GM18511 (cell line): ENCODE results near the gene PRKCA.
"Not testable (repeated sequence)": the region's sequence is repeated elsewhere in the genome, so short reads cannot be mapped to it uniquely, and the experiment has no call there.

Source experiments
- ATAC-seq: cut with Tn5 transposase; IDR thresholded peaks from one replicate; pipeline ENCODE4 v1.9.1; 2021; ENCODE audit warnings: mild to moderate bottlenecking, moderate library complexity; ENCODE audit not compliant: unreplicated experiment

The PRKCA gene

DNA sequence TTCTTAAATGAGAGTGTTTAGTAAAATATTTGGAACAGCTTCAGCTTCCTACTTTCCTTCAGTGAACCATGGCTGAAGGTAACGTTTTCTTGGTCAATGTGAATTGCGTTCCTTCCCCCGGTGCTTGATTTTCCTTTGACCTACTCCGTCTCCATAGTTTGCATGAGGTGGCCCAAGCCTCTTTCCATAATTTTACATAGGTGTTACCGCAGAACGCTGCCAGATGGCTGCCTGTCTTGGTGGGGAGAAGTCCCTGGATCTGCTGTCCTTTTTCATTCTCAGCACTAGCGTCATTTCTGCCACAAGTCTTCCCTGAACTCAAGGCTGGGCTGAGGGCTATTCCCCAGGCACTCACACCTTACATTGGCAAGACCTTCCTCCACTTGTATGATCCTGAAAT lies 178.4 kb downstream of the PRKCA start:
- ATAC-seq, result no peak

GRCh38 chr17:66481271-66481670 lies 178.9 kb downstream of the PRKCA start:
- ATAC-seq, result no peak

DNA sequence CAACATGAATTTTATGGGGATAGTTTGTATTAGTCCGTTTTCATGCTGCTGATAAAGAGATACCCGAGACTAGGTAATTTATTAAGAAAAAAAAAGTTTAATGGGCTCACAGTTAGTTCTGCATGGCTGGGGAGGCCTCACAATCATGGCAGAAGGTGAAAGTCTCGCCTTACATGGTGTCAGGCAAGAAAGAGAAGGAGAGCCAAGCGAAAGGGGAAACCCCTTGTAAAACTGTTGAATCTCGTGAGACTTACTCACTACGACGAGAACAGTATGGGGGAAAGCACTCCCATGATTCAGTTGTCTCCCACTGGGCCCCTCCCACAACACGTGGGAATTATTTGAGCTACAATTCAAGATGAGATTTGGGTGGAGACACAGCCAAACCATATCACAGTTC lies 181.5 kb downstream of the PRKCA start:
- no peak for ATAC-seq

- no peak for ATAC-seq
These were observed 183.0 kb downstream of the PRKCA start for GRCh38 chr17:66485309-66485947.

DNA sequence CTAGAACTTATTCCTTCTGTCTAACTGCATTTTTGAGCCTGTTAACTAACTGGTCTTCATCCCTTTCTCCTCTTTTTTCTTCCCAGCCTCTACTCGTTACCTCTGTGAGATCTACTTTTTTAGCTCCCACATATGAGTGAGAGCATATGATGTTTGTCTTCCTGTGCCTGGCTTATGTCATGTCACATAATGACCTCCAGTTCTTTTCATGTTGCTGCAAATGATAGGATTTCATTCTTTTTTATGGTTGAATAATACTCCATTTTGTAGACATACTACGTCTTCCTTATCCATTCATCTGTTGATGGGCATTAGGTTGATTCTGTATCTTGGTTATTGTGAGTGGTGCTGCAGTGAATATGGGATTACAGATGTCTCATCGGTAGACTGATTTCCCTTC lies 184.7 kb downstream of the PRKCA start:
- no peak for ATAC-seq

- no peak for ATAC-seq
These were observed 185.6 kb downstream of the PRKCA start for GRCh38 chr17:66487981-66488468.

- no peak for ATAC-seq
These were observed 186.5 kb downstream of the PRKCA start for GRCh38 chr17:66488864-66489263.

GRCh38 chr17:66489576-66489975 lies 187.2 kb downstream of the PRKCA start:
- not testable (repeated sequence) for ATAC-seq

DNA sequence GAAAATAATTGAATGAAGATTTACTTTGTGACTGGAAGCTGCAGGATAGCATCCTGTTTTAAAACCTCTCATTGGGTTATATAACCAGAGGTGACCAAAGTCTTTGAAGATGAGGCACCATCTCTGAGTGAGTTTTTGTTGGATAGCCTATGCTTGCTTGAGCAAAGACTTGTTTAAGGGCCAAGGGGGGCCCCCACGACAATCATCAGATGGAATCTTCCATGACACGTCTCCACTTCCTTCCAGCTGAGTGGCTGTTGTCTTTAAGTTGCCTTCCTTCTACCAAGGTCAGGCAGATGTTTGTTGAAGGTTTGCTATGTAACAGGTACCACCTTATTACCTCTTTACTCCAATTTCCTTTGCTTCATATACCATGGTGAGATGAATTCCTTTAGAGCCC lies 188.8 kb downstream of the PRKCA start:
- no peak for ATAC-seq

GRCh38 chr17:66491665-66492064 lies 189.3 kb downstream of the PRKCA start:
- ATAC-seq, result no peak

DNA sequence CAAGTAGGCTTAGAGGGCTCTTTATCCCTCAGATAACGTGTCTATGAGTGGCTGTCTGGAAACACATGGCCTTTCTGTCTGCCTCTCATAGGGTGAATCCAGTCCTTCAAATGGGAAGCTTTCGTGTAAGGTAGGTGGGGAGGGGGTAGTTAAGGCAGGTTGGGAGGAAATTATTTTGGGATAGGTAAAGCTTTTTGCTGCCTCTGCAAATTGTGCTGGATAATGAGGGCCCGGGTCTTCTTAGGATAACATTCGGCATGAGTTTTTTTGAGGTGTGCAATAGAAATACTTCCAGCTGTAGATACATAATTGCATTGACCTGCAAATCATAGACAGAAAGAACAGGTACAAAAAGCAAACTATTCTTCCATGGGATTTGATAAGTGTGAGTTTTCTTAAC lies 189.7 kb downstream of the PRKCA start:
- no peak for ATAC-seq

GRCh38 chr17:66492561-66493005 lies 190.2 kb downstream of the PRKCA start:
- no peak for ATAC-seq

DNA sequence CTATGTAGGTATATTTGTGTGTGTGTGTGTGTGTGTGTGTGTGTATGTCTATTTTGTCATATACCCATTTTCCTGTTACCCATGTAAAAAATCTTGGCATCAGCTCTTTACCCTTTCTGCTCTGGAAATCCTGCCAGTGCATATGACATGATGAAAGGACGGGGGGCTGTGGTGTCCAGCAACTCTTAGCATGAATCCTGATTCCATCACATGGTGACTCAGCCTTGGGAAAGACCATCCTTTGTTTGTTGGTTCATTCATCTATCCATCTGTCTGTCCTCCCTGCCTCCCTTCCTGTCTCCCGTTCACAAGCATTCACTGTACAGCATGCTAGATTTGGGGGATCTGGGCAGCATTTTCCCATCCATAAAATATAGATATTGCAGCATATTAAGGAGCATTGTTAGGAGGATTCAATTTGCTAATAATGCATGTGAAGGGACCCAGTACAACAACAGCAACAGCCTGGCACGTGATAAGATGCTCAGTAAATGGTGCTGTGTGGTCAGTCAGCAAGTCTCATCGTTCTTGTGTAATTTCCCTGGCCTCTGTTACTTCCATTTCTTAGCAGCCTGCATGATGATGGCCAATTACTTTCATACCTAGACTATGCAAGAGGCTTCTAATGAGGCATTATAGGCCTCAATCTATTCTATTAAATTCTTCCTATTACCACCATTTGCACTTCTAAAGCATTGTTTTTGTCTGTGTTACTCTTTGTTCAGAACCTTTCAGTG lies 191.0 kb downstream of the PRKCA start:
- ATAC-seq, result no peak

- ATAC-seq, result no peak
These were observed 191.8 kb downstream of the PRKCA start for GRCh38 chr17:66494023-66494803.

GRCh38 chr17:66495035-66495434 lies 192.6 kb downstream of the PRKCA start:
- ATAC-seq, result no peak

DNA sequence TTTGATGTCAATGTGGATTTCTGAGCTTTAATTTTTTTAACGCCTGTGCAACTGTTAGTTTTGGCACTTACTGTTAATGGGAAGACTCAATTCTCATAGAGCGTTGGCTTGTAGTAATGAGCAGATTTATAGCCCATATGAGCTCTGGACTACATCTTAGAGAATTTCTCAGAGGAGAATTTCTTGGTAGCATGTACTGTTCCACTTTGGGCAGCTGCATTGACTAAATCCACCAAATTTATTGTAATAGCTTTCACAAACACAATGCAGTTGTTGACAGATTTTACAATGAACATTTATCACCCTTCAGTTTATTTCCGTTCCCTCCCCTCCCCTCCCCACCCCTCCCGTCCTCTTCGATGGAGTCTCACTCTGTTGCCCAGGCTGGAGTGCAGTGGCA lies 193.9 kb downstream of the PRKCA start:
- ATAC-seq, result no peak

GRCh38 chr17:66498580-66498979 lies 196.2 kb downstream of the PRKCA start:
- no peak for ATAC-seq

GRCh38 chr17:66506641-66507040 lies 204.2 kb downstream of the PRKCA start:
- ATAC-seq, result no peak

DNA sequence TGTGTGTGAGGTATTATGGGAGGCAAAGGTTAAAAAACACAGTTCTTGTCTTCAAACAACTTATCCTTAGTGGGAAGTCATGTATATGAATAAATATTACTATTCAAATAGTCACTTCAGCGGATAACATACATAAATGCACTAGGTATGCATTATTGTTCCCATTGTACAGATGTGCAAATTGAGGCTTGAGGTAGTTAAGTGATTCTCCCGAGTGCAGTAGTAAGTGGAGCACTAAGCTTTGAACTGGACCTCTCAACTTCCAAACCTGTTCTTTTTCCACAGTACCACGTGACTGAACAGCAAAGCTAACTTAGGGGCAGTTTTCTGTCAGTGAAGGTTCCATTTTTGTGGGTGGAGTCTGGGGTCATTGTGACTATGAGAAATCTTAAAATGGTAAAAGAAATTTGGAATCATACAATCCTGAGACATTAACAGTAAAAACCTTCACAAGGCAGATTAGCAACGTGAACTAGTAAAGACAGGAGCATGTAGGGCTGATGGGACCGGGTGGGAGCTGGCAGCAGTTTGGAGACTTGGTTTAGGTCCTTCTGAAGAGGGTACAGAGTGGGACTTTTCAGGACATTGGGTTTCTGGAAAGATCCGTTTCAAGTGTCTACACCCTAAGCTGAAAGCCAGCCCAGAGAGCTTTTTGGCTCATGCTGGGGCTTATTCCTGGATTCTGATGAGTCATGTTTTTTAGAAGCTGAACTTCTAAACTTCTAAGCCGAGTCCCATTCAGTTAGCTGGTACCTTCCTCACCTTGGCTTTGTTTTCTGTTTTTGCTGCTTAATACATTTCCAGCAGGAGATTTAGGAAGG lies 204.9 kb downstream of the PRKCA start:
- ATAC-seq, result no peak

- no peak for ATAC-seq
These were observed 205.8 kb downstream of the PRKCA start for GRCh38 chr17:66507982-66508760.
